Measurements from ENCODE around the gene KCTD8.

The KCTD8 gene

DNA sequence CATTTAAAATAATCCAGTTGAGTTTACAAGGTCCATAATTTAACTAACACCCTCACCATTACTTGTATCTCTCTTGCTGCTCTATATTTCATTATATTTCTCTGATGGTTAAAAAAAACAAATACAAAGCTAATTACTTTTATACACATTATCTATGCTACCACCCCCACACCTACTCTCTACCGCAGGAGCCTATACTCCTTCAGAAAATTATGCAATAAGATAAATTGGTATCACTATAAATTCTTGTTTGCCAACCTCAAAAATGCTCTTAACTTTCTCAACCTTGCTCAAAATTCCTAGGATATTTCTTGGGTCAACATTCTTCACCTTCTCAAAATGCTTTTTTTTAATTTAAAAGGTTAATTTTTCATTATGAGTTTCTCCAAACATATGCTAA lies 282.7 kb downstream of the KCTD8 start:
- H3K36me3 ChIP-seq (ENCODE audit: control insufficient read depth, low read length) = no peaks in the 10 kb centered on the region
- H4K20me1 ChIP-seq (ENCODE audit: control insufficient read depth, insufficient read depth, low read depth, low read length) = no peaks in the 10 kb centered on the region
- no peaks in the 10 kb centered on the region for H3K9me2 ChIP-seq (replicated peaks; ENCODE audit: control insufficient read depth, low read length)
- no peak overlapping the region for H3K4me2 ChIP-seq (ENCODE audit: low read length)
- no peak overlapping the region for H3K27ac ChIP-seq (ENCODE audit: low read depth, low read length)
- no peak overlapping the region for H3K4me3 ChIP-seq (ENCODE audit: low read length)
- TF ChIP-seq EZH2phosphoT487 (IDR thresholded peaks at IDR 0.05; ENCODE audit: borderline replicate concordance, low read length) = no peak
- TF ChIP-seq, protein P1, sequence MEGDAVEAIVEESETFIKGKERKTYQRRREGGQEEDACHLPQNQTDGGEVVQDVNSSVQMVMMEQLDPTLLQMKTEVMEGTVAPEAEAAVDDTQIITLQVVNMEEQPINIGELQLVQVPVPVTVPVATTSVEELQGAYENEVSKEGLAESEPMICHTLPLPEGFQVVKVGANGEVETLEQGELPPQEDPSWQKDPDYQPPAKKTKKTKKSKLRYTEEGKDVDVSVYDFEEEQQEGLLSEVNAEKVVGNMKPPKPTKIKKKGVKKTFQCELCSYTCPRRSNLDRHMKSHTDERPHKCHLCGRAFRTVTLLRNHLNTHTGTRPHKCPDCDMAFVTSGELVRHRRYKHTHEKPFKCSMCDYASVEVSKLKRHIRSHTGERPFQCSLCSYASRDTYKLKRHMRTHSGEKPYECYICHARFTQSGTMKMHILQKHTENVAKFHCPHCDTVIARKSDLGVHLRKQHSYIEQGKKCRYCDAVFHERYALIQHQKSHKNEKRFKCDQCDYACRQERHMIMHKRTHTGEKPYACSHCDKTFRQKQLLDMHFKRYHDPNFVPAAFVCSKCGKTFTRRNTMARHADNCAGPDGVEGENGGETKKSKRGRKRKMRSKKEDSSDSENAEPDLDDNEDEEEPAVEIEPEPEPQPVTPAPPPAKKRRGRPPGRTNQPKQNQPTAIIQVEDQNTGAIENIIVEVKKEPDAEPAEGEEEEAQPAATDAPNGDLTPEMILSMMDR (IDR thresholded peaks at IDR 0.05; ENCODE audit: low read depth, low read length, poor library complexity, severe bottlenecking) = no peak
- H3K9me3 ChIP-seq (ENCODE audit: control insufficient read depth, insufficient read depth, low read length) = no peaks in the 10 kb centered on the region
- H3K27me3 ChIP-seq (ENCODE audit: control insufficient read depth, low read length) = no peaks in the 10 kb centered on the region
- H3K79me2 ChIP-seq (ENCODE audit: control insufficient read depth, low read length) = no peaks in the 10 kb centered on the region
- no peaks in the 10 kb centered on the region for H3F3A ChIP-seq (ENCODE audit: control insufficient read depth, insufficient read depth)
- H3K4me1 ChIP-seq (ENCODE audit: control insufficient read depth, low read length) = no peaks in the 10 kb centered on the region

DNA sequence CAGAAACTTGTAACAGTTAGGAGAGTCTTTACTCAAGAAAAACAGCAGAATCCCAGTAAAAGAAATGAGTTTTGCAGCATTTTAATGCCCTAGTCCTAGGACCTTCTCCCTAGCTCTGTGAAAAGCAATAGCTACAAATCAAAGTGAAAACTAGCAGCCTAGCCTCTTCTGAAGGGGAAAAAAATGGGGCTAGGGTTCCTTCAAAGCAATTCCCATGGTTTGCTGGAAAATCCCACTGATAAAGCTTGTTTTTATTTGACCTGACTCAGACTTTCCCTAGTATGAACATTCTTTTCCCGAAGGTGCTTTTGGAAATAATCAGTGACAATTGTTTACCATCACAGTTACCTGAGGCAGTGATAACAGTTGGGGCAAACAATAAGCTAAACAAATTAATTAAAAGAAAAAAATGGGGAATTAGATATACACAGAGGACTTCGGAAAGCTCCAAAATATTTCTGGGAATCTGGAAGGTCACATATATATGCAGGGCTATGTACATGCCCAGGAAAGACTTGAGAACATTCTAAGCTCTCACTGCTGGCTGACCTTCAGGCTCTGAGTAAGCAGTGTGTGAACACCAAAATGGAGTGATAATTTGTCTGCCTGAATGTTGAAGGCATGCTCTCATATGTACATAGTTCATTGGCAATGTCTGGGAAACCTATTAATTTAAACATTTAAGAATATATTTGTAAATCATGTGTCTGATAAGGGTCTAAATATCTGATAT lies 285.9 kb downstream of the KCTD8 start:
- Histone ChIP-seq H3K9me3 (ENCODE audit: control insufficient read depth, insufficient read depth, low read length) (no peaks in the 10 kb centered on the region), H3K27me3 (ENCODE audit: control insufficient read depth, low read length) (no peaks in the 10 kb centered on the region), H3F3A (ENCODE audit: control insufficient read depth, insufficient read depth) (no peaks in the 10 kb centered on the region), H3K27ac (ENCODE audit: low read depth, low read length) (no peak overlapping the region), H3K4me1 (ENCODE audit: control insufficient read depth, low read length) (no peaks in the 10 kb centered on the region), H3K4me2 (ENCODE audit: low read length) (no peak overlapping the region), H3K36me3 (ENCODE audit: control insufficient read depth, low read length) (no peaks in the 10 kb centered on the region), H4K20me1 (ENCODE audit: control insufficient read depth, insufficient read depth, low read depth, low read length) (no peaks in the 10 kb centered on the region), H3K9me2 (replicated peaks; ENCODE audit: control insufficient read depth, low read length) (no peaks in the 10 kb centered on the region), H3K4me3 (ENCODE audit: low read length) (no peak overlapping the region), H3K79me2 (ENCODE audit: control insufficient read depth, low read length) (no peaks in the 10 kb centered on the region)
- TF ChIP-seq EZH2phosphoT487 (IDR thresholded peaks at IDR 0.05; ENCODE audit: borderline replicate concordance, low read length) = no peak
- TF ChIP-seq, protein P1 (IDR thresholded peaks at IDR 0.05; ENCODE audit: low read depth, low read length, poor library complexity, severe bottlenecking) = no peak

DNA sequence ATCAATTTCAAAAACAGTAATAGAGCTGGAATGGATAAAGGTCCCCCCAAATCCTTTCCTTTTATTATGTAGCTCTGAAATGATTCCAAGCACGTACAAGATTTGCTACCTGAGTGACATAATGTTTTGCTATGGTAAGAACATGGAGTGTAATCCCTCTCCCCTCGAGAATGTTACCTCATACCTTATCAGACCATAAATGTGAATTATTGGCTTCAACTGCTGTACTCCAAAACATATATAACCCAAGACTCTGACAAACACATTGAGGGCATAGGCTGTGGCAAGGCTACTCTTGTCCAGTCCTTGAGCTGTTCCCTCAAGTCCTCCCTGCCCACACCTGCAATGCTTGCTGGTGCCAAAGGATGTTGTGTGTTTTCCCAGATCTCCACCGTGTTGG lies 286.9 kb downstream of the KCTD8 start:
- Histone ChIP-seq H3K9me3 (ENCODE audit: control insufficient read depth, insufficient read depth, low read length) (no peaks in the 10 kb centered on the region), H3K79me2 (ENCODE audit: control insufficient read depth, low read length) (no peaks in the 10 kb centered on the region), H3K27ac (ENCODE audit: low read depth, low read length) (no peak overlapping the region), H3K4me2 (ENCODE audit: low read length) (no peak overlapping the region), H4K20me1 (ENCODE audit: control insufficient read depth, insufficient read depth, low read depth, low read length) (no peaks in the 10 kb centered on the region), H3F3A (ENCODE audit: control insufficient read depth, insufficient read depth) (no peaks in the 10 kb centered on the region), H3K9me2 (replicated peaks; ENCODE audit: control insufficient read depth, low read length) (no peaks in the 10 kb centered on the region), H3K36me3 (ENCODE audit: control insufficient read depth, low read length) (no peaks in the 10 kb centered on the region), H3K4me3 (ENCODE audit: low read length) (no peak overlapping the region), H3K27me3 (ENCODE audit: control insufficient read depth, low read length) (no peaks in the 10 kb centered on the region), H3K4me1 (ENCODE audit: control insufficient read depth, low read length) (no peaks in the 10 kb centered on the region)
- no peak for TF ChIP-seq EZH2phosphoT487 (IDR thresholded peaks at IDR 0.05; ENCODE audit: borderline replicate concordance, low read length)
- TF ChIP-seq, protein P1 (IDR thresholded peaks at IDR 0.05; ENCODE audit: low read depth, low read length, poor library complexity, severe bottlenecking) = no peak
